GM12872 (cell line): Measurements from ENCODE around the gene DAB1.

Source experiments
- CTCF ChIP-seq: IDR thresholded peaks from 3 replicates; pipeline ENCODE4 v1.5.1; 2011; ENCODE audit warnings: low read depth, mild to moderate bottlenecking, low read length, moderate library complexity; ENCODE audit not compliant: insufficient read depth

The DAB1 gene

GRCh38 chr1:57410508-57410907 is 13.4 kb downstream of the DAB1 start:
- TF ChIP-seq CTCF: no peak

GRCh38 chr1:57407928-57408327 is 15.9 kb downstream of the DAB1 start:
- TF ChIP-seq CTCF: no peak

- no peak for TF ChIP-seq CTCF
These were observed 17.4 kb downstream of the DAB1 start for GRCh38 chr1:57406428-57406970.

GRCh38 chr1:57404884-57405283 is 19.0 kb downstream of the DAB1 start:
- no peak for TF ChIP-seq CTCF

- no peak for TF ChIP-seq CTCF
These were observed 20.7 kb downstream of the DAB1 start for GRCh38 chr1:57403201-57403600.

- TF ChIP-seq CTCF: no peak
These were observed 22.2 kb downstream of the DAB1 start for GRCh38 chr1:57401671-57402070.

GRCh38 chr1:57400048-57400447 is 23.8 kb downstream of the DAB1 start:
- no peak for TF ChIP-seq CTCF
